RWPE1 (cell line): ENCODE data around the gene SP140L.

ENCODE experiments used
- CTCF ChIA-PET: fragments of 350-600 bp; sonication (Branson Sonifier 250); formaldehyde crosslinking; extraction: SDS; loops from one replicate; lab custom pipeline; 2021; lab: Yijun Ruan, JAX
- POLR2A ChIA-PET: fragments of 400-600 bp; formaldehyde crosslinking; extraction: SDS; loops from one replicate; lab custom pipeline; 2020; ENCODE audit warnings: antibody characterized with exemption; ENCODE audit not compliant: low non-redundant PET; lab: Yijun Ruan, JAX
- DNase-seq: peaks from one replicate; pipeline ENCODE4 v3.0.0; 2012; ENCODE audit warnings: low spot score
- H3K27ac ChIP-seq: fragments of 450-650 bp; 2 replicates; pipeline ENCODE4 v1.5.1; 2017
- CTCF ChIP-seq: fragments of 450-650 bp; conservative IDR thresholded peaks from 2 replicates; pipeline ENCODE4 v1.5.1; 2017; ENCODE audit warnings: low read depth, mild to moderate bottlenecking

SP140L gene

GRCh38 chr2:230416061-230416721 is 89.2 kb downstream of the SP140L start, which contains the start of gene SP100:
Gene SP100 (plus strand): TSS chr2:230416201. CDS start chr2:230416297, 96 bp downstream.
- ChIA-PET POLR2A (no interaction called here), CTCF (interaction anchor here (0.6 to 0.9 kb wide), 2 partner anchors 194 to 347 kb away, joined by 3 to 4 read pairs; no protein-coding TSS in a partner anchor)
- DNase-seq, result peak; percentile 70
- peak within 1 kb of the TSS; percentile 92 for H3K27ac ChIP-seq
- no peak for TF ChIP-seq CTCF

- CTCF ChIA-PET, result no interaction called here
- H3K27ac ChIP-seq, result no peak overlapping the region
- POLR2A ChIA-PET, result no interaction called here
- no peak for TF ChIP-seq CTCF
- no peak for DNase-seq
Measured at GRCh38 chr2:230417436-230417835, 90.4 kb downstream of the SP140L start.

- TF ChIP-seq CTCF, result no peak
- no peak overlapping the region for H3K27ac ChIP-seq
- CTCF ChIA-PET, result interaction anchor here (0.6 kb wide), 2 partner anchors 14 to 125 kb away, joined by 3 read pairs; no protein-coding TSS in a partner anchor
- peak; percentile 26 for DNase-seq
- POLR2A ChIA-PET, result no interaction called here
Measured at GRCh38 chr2:230418341-230419016, 91.5 kb downstream of the SP140L start.

GRCh38 chr2:230419181-230419580 is 92.2 kb downstream of the SP140L start:
- CTCF ChIA-PET, result no interaction called here
- POLR2A ChIA-PET, result no interaction called here
- H3K27ac ChIP-seq, result no peak overlapping the region
- no peak for TF ChIP-seq CTCF
- DNase-seq, result no peak

- no peak overlapping the region for H3K27ac ChIP-seq
- DNase-seq, result no peak
- ChIA-PET CTCF (interaction anchor here (0.7 kb wide), 3 partner anchors 11 to 1021 kb away, joined by 3 to 4 read pairs (median 3); no protein-coding TSS in a partner anchor), POLR2A (no interaction called here)
- no peak for TF ChIP-seq CTCF
Measured at GRCh38 chr2:230422149-230422548, 95.2 kb downstream of the SP140L start.

GRCh38 chr2:230423851-230424458 is 97.0 kb downstream of the SP140L start:
- DNase-seq, result no peak
- POLR2A ChIA-PET, result no interaction called here
- H3K27ac ChIP-seq, result peak overlapping the region; percentile 58
- CTCF ChIA-PET, result no interaction called here
- no peak for TF ChIP-seq CTCF
